ENCODE results near the gene SFTPA2. TPM values are rescaled to one million over a fixed set of nuclear protein-coding genes. Genes with fewer than 3 reads are reported as not detected.

Gene SFTPA2
- total RNA-seq, 1 experiment from 2014 or later = 4.6 TPM

DNA sequence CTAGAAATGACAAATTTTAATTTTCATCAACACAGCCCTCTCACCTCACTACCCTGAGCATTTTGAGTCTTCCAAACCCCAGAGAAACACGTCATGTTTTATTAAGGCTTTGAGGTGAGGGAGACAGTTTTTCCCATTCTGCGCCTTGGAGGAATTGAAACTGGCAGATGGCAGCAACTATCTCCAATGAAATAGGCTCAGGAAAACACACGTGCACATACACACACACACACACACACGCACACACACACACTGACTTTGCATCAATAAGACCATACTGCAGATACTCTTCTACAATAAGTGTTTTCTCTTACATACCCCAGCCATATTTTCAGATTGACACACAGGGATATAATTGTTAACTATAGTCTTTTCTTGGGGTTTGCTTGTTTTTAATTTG lies 3.2 kb upstream of the SFTPA2 start:
- Mint-ChIP-seq H3K4me3 (no peak overlapping the region), H3K9me3 (peaks cover under 1% of the 10 kb centered on the region; the same call in 1 of the 2 replicates)
- CTCF ChIA-PET = interaction anchor here (1.3 kb wide), 1 partner anchor 11 kb away, joined by 3 read pairs; no protein-coding TSS in a partner anchor

DNA sequence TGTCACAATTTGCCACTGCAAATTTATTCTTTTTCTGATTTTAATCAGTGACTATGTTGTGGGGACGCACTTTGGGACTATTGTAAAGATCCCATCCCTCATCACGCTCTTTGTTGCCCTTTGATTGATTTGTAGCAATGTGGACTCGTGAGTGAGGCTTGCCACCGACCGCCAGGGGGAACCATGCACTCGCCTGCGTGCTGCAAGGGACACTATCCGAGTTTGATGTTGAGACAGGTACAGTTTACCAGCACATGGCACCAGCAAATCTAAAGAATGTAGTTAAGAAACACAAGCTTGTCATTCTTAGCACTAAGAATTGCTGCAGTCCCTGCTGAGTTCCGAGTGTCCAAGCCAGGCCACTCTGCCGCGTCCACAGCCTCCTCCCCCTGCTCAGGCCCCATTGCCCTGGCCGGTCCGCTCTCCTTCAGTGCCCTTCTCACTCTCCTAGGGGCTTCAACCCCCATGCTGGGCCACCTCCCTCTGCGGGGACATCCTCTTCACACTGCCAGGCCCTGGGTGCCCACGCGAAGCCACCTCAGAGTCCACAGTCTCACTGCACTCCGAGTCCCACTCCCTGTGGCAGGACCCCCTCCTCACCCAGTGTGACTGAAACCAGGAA lies 2.0 kb upstream of the SFTPA2 start:
- no peaks in the 10 kb centered on the region for H3K9me3 Mint-ChIP-seq
- H3K27ac Mint-ChIP-seq = no peak overlapping the region
- no peaks in the 10 kb centered on the region for H3K36me3 Mint-ChIP-seq
- CTCF ChIA-PET = interaction anchor here (1.0 to 1.3 kb wide), 2 partner anchors 10 to 44 kb away, joined by 3 read pairs; no protein-coding TSS in a partner anchor
- POLR2A ChIA-PET = no interaction called here
- DNase-seq (ENCODE audit: low spot score) (peak; percentile 74), ATAC-seq (peak; percentile 96)
- peak overlapping the region; percentile 50 for H3K4me3 Mint-ChIP-seq
- TF ChIP-seq, protein P1, sequence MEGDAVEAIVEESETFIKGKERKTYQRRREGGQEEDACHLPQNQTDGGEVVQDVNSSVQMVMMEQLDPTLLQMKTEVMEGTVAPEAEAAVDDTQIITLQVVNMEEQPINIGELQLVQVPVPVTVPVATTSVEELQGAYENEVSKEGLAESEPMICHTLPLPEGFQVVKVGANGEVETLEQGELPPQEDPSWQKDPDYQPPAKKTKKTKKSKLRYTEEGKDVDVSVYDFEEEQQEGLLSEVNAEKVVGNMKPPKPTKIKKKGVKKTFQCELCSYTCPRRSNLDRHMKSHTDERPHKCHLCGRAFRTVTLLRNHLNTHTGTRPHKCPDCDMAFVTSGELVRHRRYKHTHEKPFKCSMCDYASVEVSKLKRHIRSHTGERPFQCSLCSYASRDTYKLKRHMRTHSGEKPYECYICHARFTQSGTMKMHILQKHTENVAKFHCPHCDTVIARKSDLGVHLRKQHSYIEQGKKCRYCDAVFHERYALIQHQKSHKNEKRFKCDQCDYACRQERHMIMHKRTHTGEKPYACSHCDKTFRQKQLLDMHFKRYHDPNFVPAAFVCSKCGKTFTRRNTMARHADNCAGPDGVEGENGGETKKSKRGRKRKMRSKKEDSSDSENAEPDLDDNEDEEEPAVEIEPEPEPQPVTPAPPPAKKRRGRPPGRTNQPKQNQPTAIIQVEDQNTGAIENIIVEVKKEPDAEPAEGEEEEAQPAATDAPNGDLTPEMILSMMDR (IDR thresholded peaks at IDR 0.05) = peak; percentile 71
- TF ChIP-seq, protein P2, sequence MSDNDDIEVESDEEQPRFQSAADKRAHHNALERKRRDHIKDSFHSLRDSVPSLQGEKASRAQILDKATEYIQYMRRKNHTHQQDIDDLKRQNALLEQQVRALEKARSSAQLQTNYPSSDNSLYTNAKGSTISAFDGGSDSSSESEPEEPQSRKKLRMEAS (CRISPR knock-in tag; IDR thresholded peaks at IDR 0.05) = 0 out of 2 replicates have a peak, but pooled peaks have one; percentile 31
- no peak for TF ChIP-seq NR1H2 (CRISPR knock-in tag; IDR thresholded peaks at IDR 0.05)
- H3K4me1 Mint-ChIP-seq = peaks cover 6% of the 10 kb centered on the region
- H3K27me3 Mint-ChIP-seq (ENCODE audit: low read depth) = peaks cover 10% of the 10 kb centered on the region

More for the DNA sequence above, 3.2 kb upstream of the SFTPA2 start:
- no peak for ATAC-seq
- Mint-ChIP-seq H3K36me3 (no peaks in the 10 kb centered on the region), H3K27me3 (ENCODE audit: low read depth) (peaks cover 14% of the 10 kb centered on the region), H3K27ac (no peak overlapping the region), H3K4me1 (peaks cover 6% of the 10 kb centered on the region)
- no peak for DNase-seq (ENCODE audit: low spot score)
- TF ChIP-seq TCF7 (CRISPR knock-in tag; IDR thresholded peaks at IDR 0.05; ENCODE audit: low read depth) (no peak), ZNF671 (CRISPR knock-in tag; IDR thresholded peaks at IDR 0.05) (no peak)
- TF ChIP-seq, protein P3, sequence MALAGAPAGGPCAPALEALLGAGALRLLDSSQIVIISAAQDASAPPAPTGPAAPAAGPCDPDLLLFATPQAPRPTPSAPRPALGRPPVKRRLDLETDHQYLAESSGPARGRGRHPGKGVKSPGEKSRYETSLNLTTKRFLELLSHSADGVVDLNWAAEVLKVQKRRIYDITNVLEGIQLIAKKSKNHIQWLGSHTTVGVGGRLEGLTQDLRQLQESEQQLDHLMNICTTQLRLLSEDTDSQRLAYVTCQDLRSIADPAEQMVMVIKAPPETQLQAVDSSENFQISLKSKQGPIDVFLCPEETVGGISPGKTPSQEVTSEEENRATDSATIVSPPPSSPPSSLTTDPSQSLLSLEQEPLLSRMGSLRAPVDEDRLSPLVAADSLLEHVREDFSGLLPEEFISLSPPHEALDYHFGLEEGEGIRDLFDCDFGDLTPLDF (CRISPR knock-in tag; IDR thresholded peaks at IDR 0.05) = no peak
- TF ChIP-seq, protein P4, sequence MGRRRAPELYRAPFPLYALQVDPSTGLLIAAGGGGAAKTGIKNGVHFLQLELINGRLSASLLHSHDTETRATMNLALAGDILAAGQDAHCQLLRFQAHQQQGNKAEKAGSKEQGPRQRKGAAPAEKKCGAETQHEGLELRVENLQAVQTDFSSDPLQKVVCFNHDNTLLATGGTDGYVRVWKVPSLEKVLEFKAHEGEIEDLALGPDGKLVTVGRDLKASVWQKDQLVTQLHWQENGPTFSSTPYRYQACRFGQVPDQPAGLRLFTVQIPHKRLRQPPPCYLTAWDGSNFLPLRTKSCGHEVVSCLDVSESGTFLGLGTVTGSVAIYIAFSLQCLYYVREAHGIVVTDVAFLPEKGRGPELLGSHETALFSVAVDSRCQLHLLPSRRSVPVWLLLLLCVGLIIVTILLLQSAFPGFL (CRISPR knock-in tag; IDR thresholded peaks at IDR 0.05; ENCODE audit: borderline replicate concordance) = no peak
- POLR2A ChIA-PET = no interaction called here

DNA sequence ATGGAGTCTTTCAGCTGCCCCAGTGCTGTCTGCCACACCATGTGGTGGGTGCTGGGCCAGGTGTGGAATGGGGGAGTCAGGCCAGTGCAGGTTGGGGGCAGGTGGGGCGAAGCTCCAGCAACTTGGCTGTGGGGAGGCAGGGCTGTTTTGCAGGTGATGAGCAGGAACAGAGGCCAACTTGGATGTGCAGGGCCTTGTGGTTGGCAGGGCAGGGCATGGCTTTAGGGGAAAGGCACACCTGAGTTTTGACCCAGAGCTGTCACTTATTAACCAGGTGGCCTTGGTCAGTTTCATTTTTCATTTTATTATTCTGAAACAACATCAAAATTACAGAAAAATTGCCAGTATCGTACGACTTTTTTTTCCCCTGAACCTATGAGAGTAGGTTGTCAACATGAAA lies 1.1 kb upstream of the SFTPA2 start:
- TF ChIP-seq JAZF1 (CRISPR knock-in tag; IDR thresholded peaks at IDR 0.05) = no peak
- no peak for TF ChIP-seq ZNF416 (CRISPR knock-in tag; IDR thresholded peaks at IDR 0.05)
- TF ChIP-seq, protein P5, sequence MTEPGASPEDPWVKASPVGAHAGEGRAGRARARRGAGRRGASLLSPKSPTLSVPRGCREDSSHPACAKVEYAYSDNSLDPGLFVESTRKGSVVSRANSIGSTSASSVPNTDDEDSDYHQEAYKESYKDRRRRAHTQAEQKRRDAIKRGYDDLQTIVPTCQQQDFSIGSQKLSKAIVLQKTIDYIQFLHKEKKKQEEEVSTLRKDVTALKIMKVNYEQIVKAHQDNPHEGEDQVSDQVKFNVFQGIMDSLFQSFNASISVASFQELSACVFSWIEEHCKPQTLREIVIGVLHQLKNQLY (CRISPR knock-in tag; IDR thresholded peaks at IDR 0.05) = no peak
- TF ChIP-seq NR3C1 (CRISPR knock-in tag; conservative IDR thresholded peaks at IDR 0.05; ENCODE audit: low read depth) = no peak
- TF ChIP-seq TEAD4 (CRISPR knock-in tag; IDR thresholded peaks at IDR 0.05) = no peak
- TF ChIP-seq SOX15 (CRISPR knock-in tag; IDR thresholded peaks at IDR 0.05) = no peak
- Mint-ChIP-seq H3K27ac (no peak overlapping the region), H3K9me3 (no peaks in the 10 kb centered on the region), H3K4me3 (no peak overlapping the region), H3K36me3 (no peaks in the 10 kb centered on the region), H3K4me1 (peaks cover 6% of the 10 kb centered on the region), H3K27me3 (ENCODE audit: low read depth) (peaks cover 10% of the 10 kb centered on the region)
- POLR2A ChIA-PET = no interaction called here
- ATAC-seq = no peak
- DNase-seq (ENCODE audit: low spot score) = no peak
- CTCF ChIA-PET = no interaction called here

DNA sequence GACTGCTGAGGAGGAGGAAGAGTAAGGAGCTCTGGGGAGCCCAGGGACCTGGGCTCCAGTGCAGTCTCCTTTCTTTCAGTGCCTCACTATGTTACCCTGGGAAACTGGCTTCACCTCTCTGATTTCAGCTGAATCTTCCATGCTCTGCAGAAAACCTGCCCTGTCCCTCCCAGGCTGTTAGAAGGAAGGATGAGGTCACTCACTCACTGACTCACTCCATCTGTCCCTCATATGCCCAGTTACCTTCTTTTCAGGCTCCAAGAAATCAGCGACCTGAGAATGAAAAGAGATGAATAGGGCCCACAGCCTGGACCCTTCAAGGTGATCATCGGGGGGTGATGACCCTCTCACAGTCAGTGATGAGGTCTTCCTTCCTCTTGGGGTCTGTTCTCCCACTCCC lies 481 bp downstream of the SFTPA2 start:
- no peaks in the 10 kb centered on the region for H3K36me3 Mint-ChIP-seq
- ATAC-seq (no peak), DNase-seq (ENCODE audit: low spot score) (no peak)
- H3K27ac Mint-ChIP-seq = no peak overlapping the region
- ChIA-PET POLR2A (no interaction called here), CTCF (no interaction called here)
- no peak overlapping the region for H3K4me3 Mint-ChIP-seq
- peaks cover 10% of the 10 kb centered on the region for H3K27me3 Mint-ChIP-seq (ENCODE audit: low read depth)
- H3K9me3 Mint-ChIP-seq = no peaks in the 10 kb centered on the region
- H3K4me1 Mint-ChIP-seq = peaks cover 6% of the 10 kb centered on the region
- TF ChIP-seq, protein P6, sequence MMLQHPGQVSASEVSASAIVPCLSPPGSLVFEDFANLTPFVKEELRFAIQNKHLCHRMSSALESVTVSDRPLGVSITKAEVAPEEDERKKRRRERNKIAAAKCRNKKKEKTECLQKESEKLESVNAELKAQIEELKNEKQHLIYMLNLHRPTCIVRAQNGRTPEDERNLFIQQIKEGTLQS (CRISPR knock-in tag; conservative IDR thresholded peaks at IDR 0.05) = no peak
- TF ChIP-seq, protein P7, sequence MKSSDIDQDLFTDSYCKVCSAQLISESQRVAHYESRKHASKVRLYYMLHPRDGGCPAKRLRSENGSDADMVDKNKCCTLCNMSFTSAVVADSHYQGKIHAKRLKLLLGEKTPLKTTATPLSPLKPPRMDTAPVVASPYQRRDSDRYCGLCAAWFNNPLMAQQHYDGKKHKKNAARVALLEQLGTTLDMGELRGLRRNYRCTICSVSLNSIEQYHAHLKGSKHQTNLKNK (CRISPR knock-in tag; IDR thresholded peaks at IDR 0.05) = no peak
- TF ChIP-seq SMAD3 (CRISPR knock-in tag; IDR thresholded peaks at IDR 0.05; ENCODE audit: borderline replicate concordance) (no peak), NFE2L1 (CRISPR knock-in tag; IDR thresholded peaks at IDR 0.05) (no peak), NR3C1 (CRISPR knock-in tag; conservative IDR thresholded peaks at IDR 0.05; ENCODE audit: low read depth) (no peak), NFYB (CRISPR knock-in tag; conservative IDR thresholded peaks at IDR 0.05; ENCODE audit: low read depth) (no peak)
- TF ChIP-seq, protein P8, sequence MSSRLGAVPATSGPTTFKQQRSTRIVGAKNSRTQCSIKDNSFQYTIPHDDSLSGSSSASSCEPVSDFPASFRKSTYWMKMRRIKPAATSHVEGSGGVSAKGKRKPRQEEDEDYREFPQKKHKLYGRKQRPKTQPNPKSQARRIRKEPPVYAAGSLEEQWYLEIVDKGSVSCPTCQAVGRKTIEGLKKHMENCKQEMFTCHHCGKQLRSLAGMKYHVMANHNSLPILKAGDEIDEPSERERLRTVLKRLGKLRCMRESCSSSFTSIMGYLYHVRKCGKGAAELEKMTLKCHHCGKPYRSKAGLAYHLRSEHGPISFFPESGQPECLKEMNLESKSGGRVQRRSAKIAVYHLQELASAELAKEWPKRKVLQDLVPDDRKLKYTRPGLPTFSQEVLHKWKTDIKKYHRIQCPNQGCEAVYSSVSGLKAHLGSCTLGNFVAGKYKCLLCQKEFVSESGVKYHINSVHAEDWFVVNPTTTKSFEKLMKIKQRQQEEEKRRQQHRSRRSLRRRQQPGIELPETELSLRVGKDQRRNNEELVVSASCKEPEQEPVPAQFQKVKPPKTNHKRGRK (CRISPR knock-in tag; IDR thresholded peaks at IDR 0.05; ENCODE audit: borderline replicate concordance) = no peak
- TF ChIP-seq, protein P9, sequence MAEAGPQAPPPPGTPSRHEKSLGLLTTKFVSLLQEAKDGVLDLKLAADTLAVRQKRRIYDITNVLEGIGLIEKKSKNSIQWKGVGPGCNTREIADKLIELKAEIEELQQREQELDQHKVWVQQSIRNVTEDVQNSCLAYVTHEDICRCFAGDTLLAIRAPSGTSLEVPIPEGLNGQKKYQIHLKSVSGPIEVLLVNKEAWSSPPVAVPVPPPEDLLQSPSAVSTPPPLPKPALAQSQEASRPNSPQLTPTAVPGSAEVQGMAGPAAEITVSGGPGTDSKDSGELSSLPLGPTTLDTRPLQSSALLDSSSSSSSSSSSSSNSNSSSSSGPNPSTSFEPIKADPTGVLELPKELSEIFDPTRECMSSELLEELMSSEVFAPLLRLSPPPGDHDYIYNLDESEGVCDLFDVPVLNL (CRISPR knock-in tag; IDR thresholded peaks at IDR 0.05; ENCODE audit: borderline replicate concordance, low read depth) = no peak
